OCI-LY1 (cell line): ENCODE results near the gene LIME1.

Experiments
- CTCF ChIP-seq: fragments of 200-600 bp; sonication (generic), shearing (Covaris generic); IDR thresholded peaks from 2 replicates; pipeline ENCODE4 v1.5.1; 2017; ENCODE audit warnings: mild to moderate bottlenecking, antibody characterized with exemption, low read length, moderate library complexity, mixed read lengths
- EZH2 ChIP-seq: fragments of 200-600 bp; sonication (generic), shearing (Covaris generic); IDR thresholded peaks from 2 replicates; pipeline ENCODE4 v1.8.0; 2017; ENCODE audit warnings: borderline replicate concordance, mixed run types, mild to moderate bottlenecking, antibody characterized with exemption, low read length, moderate library complexity, mixed read lengths

DNA sequence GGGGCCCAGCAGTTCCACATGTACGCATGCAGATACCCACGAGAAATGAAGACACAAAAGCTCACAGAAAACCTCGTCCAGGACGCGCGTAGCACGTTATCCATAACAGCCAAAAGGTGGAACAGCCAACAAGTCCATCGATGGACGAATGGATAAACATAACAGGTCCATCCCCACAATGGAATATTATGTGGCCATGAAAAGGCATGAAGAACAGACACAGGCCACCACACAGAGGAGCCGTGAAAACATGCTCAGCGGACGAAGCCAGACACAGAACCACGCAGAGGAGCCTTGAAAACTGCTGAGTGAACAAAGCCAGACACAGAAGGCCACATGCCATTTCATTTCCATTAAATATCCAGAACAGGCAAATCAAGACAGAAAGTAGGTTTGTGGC, 41.1 kb downstream of the LIME1 start:
- no peak for TF ChIP-seq CTCF
- TF ChIP-seq EZH2: no peak
